ENCODE results near the gene MIX23.

Gene MIX23

GRCh38 chr3:122350814-122351418 lies 32.1 kb downstream of the MIX23 start:
- DNase-seq: no peak

- no peak for DNase-seq
These were observed 33.9 kb downstream of the MIX23 start for GRCh38 chr3:122349171-122349570.

- no peak for DNase-seq
These were observed 39.4 kb downstream of the MIX23 start for GRCh38 chr3:122343654-122344053.

GRCh38 chr3:122342803-122343202 lies 40.2 kb downstream of the MIX23 start:
- no peak for DNase-seq

GRCh38 chr3:122332551-122332950 lies 50.5 kb downstream of the MIX23 start:
- DNase-seq: no peak

DNA sequence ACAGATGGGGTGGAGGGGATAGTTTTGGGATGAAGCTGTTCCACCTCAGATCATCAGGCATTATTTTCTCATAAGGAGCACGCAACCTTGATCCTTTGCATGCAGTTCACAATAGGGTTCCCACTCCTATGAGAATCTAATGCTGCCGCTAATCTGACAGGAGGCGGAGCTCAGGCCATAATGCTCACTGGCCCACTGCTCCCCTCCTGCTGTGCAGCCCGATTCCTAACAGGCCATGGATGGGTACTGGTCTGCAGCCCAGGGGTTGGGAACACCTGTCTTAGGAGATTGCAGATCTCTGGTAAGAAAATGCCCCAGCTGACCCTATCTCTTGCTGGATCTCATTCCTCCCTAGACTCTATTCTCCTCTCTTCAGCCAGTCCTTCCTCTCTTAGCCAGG lies 51.1 kb downstream of the MIX23 start:
- no peak for DNase-seq

DNA sequence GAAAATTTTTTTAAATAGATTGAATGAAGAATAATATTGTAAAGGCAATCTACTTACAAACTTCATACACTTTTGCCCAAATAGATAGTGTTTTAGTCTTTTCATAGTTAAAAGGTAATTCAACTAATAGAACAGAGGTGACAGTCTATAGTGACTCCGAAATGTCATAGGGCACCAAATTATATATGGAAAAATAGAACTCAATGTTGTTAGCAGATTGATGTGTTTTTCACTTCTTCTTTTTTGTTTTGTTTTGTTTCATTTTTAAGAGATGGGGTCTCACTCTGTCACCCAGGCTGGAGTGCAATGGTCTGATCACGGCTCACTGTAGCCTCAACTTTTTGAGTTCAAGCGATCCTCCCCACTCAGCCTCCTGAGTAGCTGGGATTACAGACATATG lies 57.3 kb downstream of the MIX23 start:
- no peak for DNase-seq

GRCh38 chr3:122324871-122325323 lies 58.1 kb downstream of the MIX23 start, which contains the start of gene CSTA:
Gene CSTA (plus strand): TSS chr3:122325248. CDS start chr3:122325293, 45 bp downstream.
- no peak for DNase-seq

DNA sequence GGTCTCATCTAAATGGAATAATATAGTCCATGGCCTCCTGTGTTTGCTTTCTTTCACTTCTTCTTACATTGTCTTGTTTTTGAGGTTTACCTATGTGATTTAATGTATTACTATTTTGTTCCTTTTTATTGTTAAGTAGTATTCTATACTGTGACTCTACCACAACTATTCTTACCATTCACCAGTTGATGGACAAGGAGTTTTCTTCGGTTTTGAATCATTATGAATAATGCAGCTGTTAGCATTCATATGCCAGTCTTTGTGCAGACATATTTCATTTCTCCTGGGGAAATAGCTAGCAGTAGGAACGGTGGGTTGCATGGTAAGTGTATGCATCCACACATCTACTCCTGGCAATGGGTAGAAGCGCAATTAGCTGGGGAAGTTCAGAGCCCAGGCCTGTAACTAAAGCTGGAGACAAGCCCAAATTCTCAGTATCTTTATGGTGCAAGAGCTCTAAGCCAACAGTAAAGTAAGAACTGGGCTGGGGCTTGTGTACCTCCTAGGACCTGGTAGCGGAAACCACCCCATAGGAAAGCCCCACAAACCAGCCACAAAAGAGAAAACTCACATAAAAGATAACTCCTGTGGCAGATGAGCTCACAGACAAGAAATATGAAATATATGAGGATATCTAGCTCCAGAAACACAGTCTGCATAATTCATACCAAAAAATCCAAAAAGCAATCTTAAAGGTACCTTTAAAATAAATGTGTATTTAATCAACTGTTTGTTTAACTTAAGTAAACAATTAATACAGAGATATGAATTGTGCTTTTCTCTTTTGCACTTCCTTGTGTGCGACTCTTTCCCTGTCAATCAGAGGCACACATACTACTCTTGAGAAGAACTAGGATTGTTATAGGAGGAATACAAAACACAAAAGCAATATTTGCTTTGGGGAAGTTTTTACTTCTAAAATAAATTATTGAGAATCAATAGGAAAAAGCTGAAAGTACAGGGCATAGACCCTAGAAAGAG lies 60.6 kb downstream of the MIX23 start:
- DNase-seq: peak in 1 of 5 donors; percentile 54

DNA sequence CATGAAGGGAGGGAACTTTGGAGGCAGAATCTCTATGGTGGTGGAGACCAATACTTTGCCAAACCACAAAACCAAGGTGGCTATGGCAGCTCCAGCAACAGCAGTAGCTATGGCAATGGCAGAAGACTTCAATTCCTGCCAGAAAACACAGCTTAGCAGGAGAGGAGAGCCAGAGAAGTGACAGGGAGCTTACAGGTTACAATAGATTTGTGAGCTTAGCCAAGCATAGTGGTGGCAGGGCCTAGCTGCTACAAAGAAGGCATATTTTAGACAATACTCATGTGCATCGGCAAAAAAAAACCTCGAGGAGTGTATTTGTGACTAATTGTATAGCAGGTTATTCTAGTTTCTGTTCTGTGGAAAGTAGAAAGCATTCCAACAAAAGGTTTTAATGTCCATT lies 64.4 kb downstream of the MIX23 start:
- DNase-seq: no peak

GRCh38 chr3:122316368-122316767 lies 66.7 kb downstream of the MIX23 start:
- no peak for DNase-seq

DNA sequence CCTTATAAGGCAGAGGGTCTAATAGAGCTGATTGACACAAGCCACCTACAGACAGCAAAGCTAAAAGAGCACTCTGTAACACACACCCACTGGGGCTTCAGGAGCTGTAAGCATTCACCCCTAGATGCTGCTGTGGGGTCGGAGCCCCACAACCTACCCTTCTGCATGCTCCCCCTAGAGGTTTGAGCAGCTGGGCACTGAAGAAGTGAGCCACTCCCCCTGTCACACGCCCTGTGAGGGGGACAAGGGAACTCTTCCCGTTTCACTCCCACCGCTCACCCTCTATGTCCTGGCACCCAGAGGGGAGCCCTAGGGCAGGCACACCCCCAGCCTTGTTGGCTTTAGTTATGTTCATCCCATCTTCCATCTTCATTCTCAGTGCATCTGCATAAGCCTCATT lies 67.4 kb downstream of the MIX23 start:
- DNase-seq: no peak

- no peak for DNase-seq
These were observed 68.7 kb downstream of the MIX23 start for GRCh38 chr3:122314228-122314876.

DNA sequence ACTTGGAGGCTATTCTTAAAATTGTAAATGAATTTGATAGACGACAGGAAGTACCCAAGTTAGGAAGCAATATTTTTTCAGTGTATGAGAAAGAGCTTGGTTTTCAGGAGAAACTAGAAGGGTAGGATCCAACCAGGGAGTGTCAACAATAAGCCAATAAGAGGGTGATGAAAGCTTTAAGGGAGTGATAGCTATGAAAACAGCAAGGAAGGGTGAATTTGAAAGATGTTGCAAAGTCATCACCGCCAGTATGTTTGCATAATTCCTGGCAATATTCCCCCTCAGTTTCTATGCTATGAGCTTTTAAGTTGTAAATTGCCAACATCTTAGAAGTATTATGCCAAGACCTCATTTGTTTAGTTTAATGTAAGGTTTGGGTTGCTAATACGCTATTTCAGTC lies 69.8 kb downstream of the MIX23 start:
- no peak for DNase-seq

- DNase-seq: peak in 1 of 5 donors; percentile 36
These were observed 70.2 kb downstream of the MIX23 start for GRCh38 chr3:122312826-122313225.

DNA sequence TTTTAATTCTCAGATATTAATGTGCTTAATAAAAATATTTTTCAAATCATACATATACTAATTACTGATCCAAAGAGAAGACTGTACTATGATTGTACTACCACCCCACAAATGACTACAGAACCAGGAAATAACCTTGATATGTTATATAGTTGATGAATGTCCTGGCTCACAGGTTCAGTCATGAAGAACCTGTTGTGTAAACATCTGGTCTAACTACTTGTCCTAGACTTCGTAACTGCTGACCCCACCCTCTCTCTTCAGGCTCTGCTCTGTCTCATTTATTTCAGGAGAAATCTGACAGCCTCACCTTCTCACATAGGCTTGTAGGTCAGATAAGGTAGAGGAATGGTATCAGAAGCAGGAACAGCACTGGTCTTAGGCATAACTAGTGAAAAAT lies 72.7 kb downstream of the MIX23 start:
- DNase-seq: no peak

Measured in T-helper 1 cell (primary cell).